Measurements from ENCODE around the gene FAM228B. TPM values are rescaled to one million over a fixed set of nuclear protein-coding genes. Genes with fewer than 3 reads are reported as not detected.
"Not testable (repeated sequence)": the region's sequence is repeated elsewhere in the genome, so short reads cannot be mapped to it uniquely, and the experiment has no call there.

The FAM228B gene
- total RNA-seq, 1 experiment from 2014 or later, result 7.9 TPM

GRCh38 chr2:24107336-24107735 lies 15.9 kb upstream of the FAM228B start:
- no peak for DNase-seq
- CTCF ChIA-PET, result no interaction called here
- H3K36me3 ChIP-seq (ENCODE audit: control insufficient read depth, insufficient read depth, low read length), result no peaks in the 10 kb centered on the region
- no peaks in the 10 kb centered on the region for H3K27me3 ChIP-seq (replicated peaks; ENCODE audit: control insufficient read depth, insufficient read depth, low read length)
- H3K27me3 Mint-ChIP-seq (ENCODE audit: insufficient read depth, unreplicated experiment), result no peaks in the 10 kb centered on the region
- BruUV-seq (replicated peaks), result no TSS peak
- peaks cover 16% of the 10 kb centered on the region for H3K4me1 Mint-ChIP-seq (ENCODE audit: low read depth, unreplicated experiment)
- 0 out of 2 replicates have a peak, but pooled peaks cover 5% of the 10 kb centered on the region for H3K9me3 ChIP-seq
- H3K27ac Mint-ChIP-seq (ENCODE audit: unreplicated experiment), result no peak overlapping the region
- no peaks in the 10 kb centered on the region for H3K36me3 Mint-ChIP-seq (ENCODE audit: insufficient read depth, unreplicated experiment)
- no peak for TF ChIP-seq CTCF (IDR thresholded peaks at IDR 0.05; ENCODE audit: insufficient read depth in 1 of 2, low read depth in 1 of 2, low read length in 1 of 2, severe bottlenecking in 1 of 2, unreplicated experiment in 1 of 2)
- POLR2A ChIA-PET, result no interaction called here
- H3K4me3 Mint-ChIP-seq (ENCODE audit: unreplicated experiment), result no peak overlapping the region
- H3K4me1 ChIP-seq, result peaks cover 11% of the 10 kb centered on the region; the same call in 1 of the 2 replicates
- peaks cover 25% of the 10 kb centered on the region for H3K9me3 Mint-ChIP-seq (ENCODE audit: unreplicated experiment)
- H3K4me3 ChIP-seq (ENCODE audit: low read depth, low read length), result no peak overlapping the region
- intact Hi-C loops (cut with micrococcal nuclease; ENCODE audit: unreplicated experiment), result no loop called here

GRCh38 chr2:24109431-24109830 lies 13.8 kb upstream of the FAM228B start:
- H3K4me1 ChIP-seq, result peaks cover 11% of the 10 kb centered on the region; the same call in 1 of the 2 replicates
- H3K4me3 Mint-ChIP-seq (ENCODE audit: unreplicated experiment); H3K27ac Mint-ChIP-seq (ENCODE audit: unreplicated experiment); H3K4me3 ChIP-seq (ENCODE audit: low read depth, low read length); H3K27me3 ChIP-seq (replicated peaks; ENCODE audit: control insufficient read depth, insufficient read depth, low read length); H3K27me3 Mint-ChIP-seq (ENCODE audit: insufficient read depth, unreplicated experiment); DNase-seq; H3K9me3 ChIP-seq; BruUV-seq (replicated peaks); H3K36me3 ChIP-seq (ENCODE audit: control insufficient read depth, insufficient read depth, low read length); intact Hi-C loops (cut with micrococcal nuclease; ENCODE audit: unreplicated experiment); H3K36me3 Mint-ChIP-seq (ENCODE audit: insufficient read depth, unreplicated experiment): not testable (repeated sequence)
- ChIA-PET CTCF (interaction anchor here (0.6 to 1.3 kb wide), 2 partner anchors 25 to 455 kb away, joined by 4 to 7 read pairs; partner anchors contain the start of gene TP53I3), POLR2A (interaction anchor here (0.6 kb wide), 3 partner anchors 11 to 26 kb away, joined by 3 to 6 read pairs (median 5); no protein-coding TSS in a partner anchor)
- peaks cover 25% of the 10 kb centered on the region for H3K9me3 Mint-ChIP-seq (ENCODE audit: unreplicated experiment)
- H3K4me1 Mint-ChIP-seq (ENCODE audit: low read depth, unreplicated experiment), result peaks cover 23% of the 10 kb centered on the region

DNA sequence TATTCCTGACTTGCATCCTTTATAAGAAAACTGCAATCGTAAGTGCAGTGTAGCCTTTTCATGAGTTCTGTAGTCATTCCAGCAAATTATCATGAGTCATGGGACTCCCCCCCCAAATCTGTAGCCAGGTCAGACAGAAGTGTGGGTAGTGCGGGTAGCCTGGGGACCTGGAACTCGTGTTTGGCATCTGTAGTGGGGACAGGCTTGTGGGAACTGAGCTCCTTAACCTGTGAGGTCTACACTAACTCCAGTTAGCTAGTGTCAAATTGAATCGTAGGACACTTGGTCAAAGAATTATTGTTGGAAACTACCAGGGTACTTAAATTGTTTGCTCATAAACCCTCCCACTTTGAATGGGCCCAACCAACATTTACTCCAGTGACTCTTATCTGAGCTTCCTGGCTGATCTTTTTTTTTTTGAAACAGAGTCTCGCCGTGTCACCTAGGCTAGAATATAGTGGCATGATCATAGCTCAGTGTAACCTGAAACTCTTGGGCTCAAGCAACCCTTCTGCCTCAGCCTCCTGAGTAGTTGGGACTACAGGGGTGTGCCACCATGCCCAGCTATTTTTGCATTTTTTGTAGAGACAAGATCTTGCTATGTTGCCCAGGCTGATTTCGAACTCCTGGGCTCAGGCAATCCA lies 12.5 kb upstream of the FAM228B start:
- Mint-ChIP-seq H3K4me3 (ENCODE audit: unreplicated experiment) (no peak overlapping the region), H3K27me3 (ENCODE audit: insufficient read depth, unreplicated experiment) (no peaks in the 10 kb centered on the region), H3K27ac (ENCODE audit: unreplicated experiment) (peak overlapping the region; percentile 73), H3K36me3 (ENCODE audit: insufficient read depth, unreplicated experiment) (no peaks in the 10 kb centered on the region), H3K9me3 (ENCODE audit: unreplicated experiment) (peaks cover 25% of the 10 kb centered on the region), H3K4me1 (ENCODE audit: low read depth, unreplicated experiment) (peaks cover 23% of the 10 kb centered on the region)
- intact Hi-C loops (cut with micrococcal nuclease; ENCODE audit: unreplicated experiment), result no loop called here
- Histone ChIP-seq H3K4me1 (peaks cover 21% of the 10 kb centered on the region), H3K9me3 (0 out of 2 replicates have a peak, but pooled peaks cover 5% of the 10 kb centered on the region), H3K4me3 (ENCODE audit: low read depth, low read length) (no peak overlapping the region), H3K36me3 (ENCODE audit: control insufficient read depth, insufficient read depth, low read length) (no peaks in the 10 kb centered on the region), H3K27me3 (replicated peaks; ENCODE audit: control insufficient read depth, insufficient read depth, low read length) (no peaks in the 10 kb centered on the region)
- CTCF ChIA-PET, result interaction anchor here (2.5 kb wide), 1 partner anchor 27 kb away, joined by 17 read pairs; the partner anchor contains the start of gene TP53I3
- DNase-seq, result no peak
- no TSS peak for BruUV-seq (replicated peaks)
- POLR2A ChIA-PET, result interaction anchor here (0.9 to 1.9 kb wide), 2 partner anchors 26 to 63 kb away, joined by 5 to 7 read pairs; partner anchors contain the start of genes TP53I3 and WDCP
- no peak for TF ChIP-seq CTCF (IDR thresholded peaks at IDR 0.05; ENCODE audit: insufficient read depth in 1 of 2, low read depth in 1 of 2, low read length in 1 of 2, severe bottlenecking in 1 of 2, unreplicated experiment in 1 of 2)

All from Caco-2 (cell line).